Mesendoderm (in vitro differentiated cells): ENCODE measurements around the gene TTC9C.
A peak's percentile ranks its signal among the peaks of the same experiment; 100 is the strongest.
"Not testable (repeated sequence)": the region's sequence is repeated elsewhere in the genome, so short reads cannot be mapped to it uniquely, and the experiment has no call there.

ENCODE experiments used
- DNase-seq: peaks from one replicate; pipeline ENCODE4 v3.0.0; 2013
- H2AK5ac ChIP-seq: 2 replicates; pipeline ENCODE4 v1.6.1; 2013; ENCODE audit warnings: low read length, inconsistent platforms
- H2BK120ac ChIP-seq: 2 replicates; pipeline ENCODE4 v1.6.1; 2013; ENCODE audit warnings: low read depth, mild to moderate bottlenecking, low read length, moderate library complexity, mixed read lengths
- H2BK15ac ChIP-seq: replicated peaks from 2 replicates; pipeline ENCODE4 v1.6.1; 2013; ENCODE audit warnings: low read depth, mild to moderate bottlenecking, moderate library complexity
- H2BK5ac ChIP-seq: 2 replicates; pipeline ENCODE4 v1.6.1; 2013; ENCODE audit warnings: low read length, inconsistent platforms
- H3K18ac ChIP-seq: 2 replicates; pipeline ENCODE4 v1.6.1; 2013; ENCODE audit warnings: mild to moderate bottlenecking, low read length, mixed read lengths
- H3K23ac ChIP-seq: one replicate; pipeline ENCODE4 v1.6.1; 2013; ENCODE audit warnings: low read length
- H3K27ac ChIP-seq: 2 replicates; pipeline ENCODE4 v1.5.1; 2013; ENCODE audit warnings: low read depth, mild to moderate bottlenecking, inconsistent platforms, low read length, moderate library complexity
- H3K27me3 ChIP-seq: 2 replicates; pipeline ENCODE4 v1.6.1; 2013; ENCODE audit warnings: low read length, control low read depth, mild to moderate bottlenecking, inconsistent platforms; ENCODE audit not compliant: insufficient read depth, poor library complexity
- H3K36me3 ChIP-seq: 2 replicates; pipeline ENCODE4 v1.6.1; 2013; ENCODE audit warnings: low read length, inconsistent platforms; ENCODE audit not compliant: control insufficient read depth, insufficient read depth
- H3K4ac ChIP-seq: one replicate; pipeline ENCODE4 v1.6.1; 2013; ENCODE audit warnings: low read depth, mild to moderate bottlenecking, low read length, moderate library complexity
- H3K4me1 ChIP-seq: 2 replicates; pipeline ENCODE4 v1.6.1; 2013; ENCODE audit warnings: low read depth, low read length, inconsistent platforms; ENCODE audit not compliant: control insufficient read depth
- H3K4me2 ChIP-seq: 2 replicates; pipeline ENCODE4 v1.6.1; 2013; ENCODE audit warnings: low read length
- H3K4me3 ChIP-seq: 2 replicates; pipeline ENCODE4 v1.5.1; 2013; ENCODE audit warnings: mild to moderate bottlenecking, low read length
- H3K56ac ChIP-seq: one replicate; pipeline ENCODE4 v1.6.1; 2013; ENCODE audit warnings: low read length
- H3K79me1 ChIP-seq: 2 replicates; pipeline ENCODE4 v1.6.1; 2013; ENCODE audit warnings: low read length, inconsistent platforms
- H3K79me2 ChIP-seq: 2 replicates; pipeline ENCODE4 v1.6.1; 2013; ENCODE audit warnings: mild to moderate bottlenecking, low read length; ENCODE audit not compliant: control insufficient read depth, insufficient read depth
- H3K9ac ChIP-seq: 2 replicates; pipeline ENCODE4 v1.6.1; 2013; ENCODE audit warnings: low read length, inconsistent platforms
- H4K5ac ChIP-seq: one replicate; pipeline ENCODE4 v1.6.1; 2013; ENCODE audit warnings: low read length
- H4K8ac ChIP-seq: one replicate; pipeline ENCODE4 v1.6.1; 2013; ENCODE audit warnings: low read depth, mild to moderate bottlenecking, control low read depth, low read length, moderate library complexity
- WGBS: extraction: QIAGEN DNeasy Blood & Tissue Kit; methylation state at CpG from one replicate; pipeline ENCODE4 v1.1.7; 2013; ENCODE audit warnings: low lambda C conversion rate, missing lambda C conversion rate; ENCODE audit not compliant: insufficient coverage; ENCODE audit errors: extremely low coverage; 5-methylcytosine and 5-hydroxymethylcytosine counted together

Gene TTC9C

DNA sequence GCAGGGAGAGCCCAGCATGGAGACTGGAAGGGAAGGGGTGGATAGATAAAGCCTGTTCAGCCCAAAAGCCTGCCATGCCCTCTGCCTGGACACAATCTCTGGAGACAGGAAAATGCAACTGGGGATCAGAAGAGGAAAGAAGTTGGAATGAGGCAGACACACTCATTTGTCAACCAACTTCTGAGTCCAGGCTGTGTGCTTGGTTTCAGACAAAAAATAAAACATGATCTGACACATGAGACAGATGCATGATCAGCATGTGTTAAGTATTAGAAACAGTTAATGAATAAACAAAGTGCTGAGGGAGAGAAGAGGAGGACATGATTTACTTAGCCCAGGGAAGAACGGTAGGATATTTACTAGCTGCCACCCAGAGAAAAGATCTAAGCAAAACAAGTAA, 39.8 kb upstream of the TTC9C start:
- Histone ChIP-seq H3K4ac (no peak overlapping the region), H3K4me2 (no peak overlapping the region), H2BK5ac (no peak overlapping the region), H3K79me1 (no peaks in the 10 kb centered on the region), H4K8ac (no peak overlapping the region), H3K27me3 (no peaks in the 10 kb centered on the region), H2AK5ac (no peak overlapping the region), H3K27ac (no peak overlapping the region), H4K5ac (no peak overlapping the region), H3K4me3 (no peak overlapping the region), H3K23ac (no peak overlapping the region), H3K56ac (no peak overlapping the region), H3K4me1 (no peaks in the 10 kb centered on the region), H2BK15ac (no peak overlapping the region), H3K79me2 (no peaks in the 10 kb centered on the region), H3K18ac (no peak overlapping the region), H2BK120ac (no peak overlapping the region), H3K36me3 (peaks cover 3% of the 10 kb centered on the region), H3K9ac (no peak overlapping the region)
- DNase-seq, result no peak
- whole genome bisulfite sequencing, result no CpG with 5 or more reads among the region's 1 CpG

DNA sequence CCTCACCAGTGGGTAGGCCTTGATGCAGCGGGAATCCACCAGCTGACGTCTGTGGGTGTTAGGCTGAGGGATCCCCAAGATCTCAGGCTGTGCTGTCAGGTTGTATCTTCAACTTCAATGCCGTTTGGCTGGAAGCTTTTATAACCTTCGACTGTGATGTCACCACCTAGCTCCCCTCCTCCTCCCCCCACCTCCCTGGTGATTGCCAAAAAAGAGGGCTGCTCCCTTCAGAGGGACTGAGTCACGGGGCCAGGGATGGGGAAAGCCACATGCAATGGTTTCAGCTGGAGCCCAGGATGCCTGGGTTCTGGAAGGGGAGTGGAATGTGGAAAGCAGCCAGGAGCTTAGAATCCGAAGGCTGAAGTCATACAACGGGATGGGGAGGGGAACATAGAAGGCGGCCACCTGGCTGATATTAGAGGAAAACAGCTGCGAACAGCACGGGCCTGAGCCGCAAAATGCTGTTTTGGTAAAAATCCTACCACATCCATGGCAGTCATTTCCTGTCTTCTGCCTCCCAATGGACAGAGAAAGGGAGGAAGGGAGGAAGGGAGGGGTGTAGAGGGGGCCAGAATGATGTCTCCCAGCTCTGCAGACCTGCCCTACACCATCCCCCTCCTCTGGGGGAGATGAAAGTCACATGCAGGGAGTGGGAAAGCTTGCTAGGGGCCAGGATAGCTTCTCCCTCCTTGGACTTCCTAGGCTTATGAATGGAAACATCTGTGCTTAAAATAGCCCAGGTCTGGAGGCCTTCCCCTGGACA, 38.7 kb upstream of the TTC9C start, which contains the start of gene LRRN4CL:
Gene LRRN4CL (minus strand): TSS at position 110 of the 763 bp plus-strand sequence. CDS start 1,022 bp downstream, outside the sequence.
- H3K4me3 ChIP-seq, result no peak within 1 kb of the TSS
- no peaks in the 10 kb centered on the region for H3K79me1 ChIP-seq
- H3K27ac ChIP-seq, result no peak within 1 kb of the TSS
- no peak within 1 kb of the TSS for H4K8ac ChIP-seq
- H2BK120ac ChIP-seq, result no peak within 1 kb of the TSS
- H3K4me2 ChIP-seq, result no peak within 1 kb of the TSS
- no peaks in the 10 kb centered on the region for H3K79me2 ChIP-seq
- H3K56ac ChIP-seq, result no peak within 1 kb of the TSS
- no peak within 1 kb of the TSS for H4K5ac ChIP-seq
- no peak within 1 kb of the TSS for H3K9ac ChIP-seq
- no peak within 1 kb of the TSS for H3K18ac ChIP-seq
- H2BK5ac ChIP-seq, result no peak within 1 kb of the TSS
- no peak for DNase-seq
- H3K27me3 ChIP-seq, result no peaks in the 10 kb centered on the region
- H2BK15ac ChIP-seq, result no peak within 1 kb of the TSS
- no peak within 1 kb of the TSS for H2AK5ac ChIP-seq
- no peaks in the 10 kb centered on the region for H3K4me1 ChIP-seq
- no CpG with 5 or more reads among the region's 11 CpGs for WGBS
- H3K4ac ChIP-seq, result no peak within 1 kb of the TSS
- H3K36me3 ChIP-seq, result peaks cover 4% of the 10 kb centered on the region
- H3K23ac ChIP-seq, result no peak within 1 kb of the TSS

- no CpG with 5 or more reads among the region's 4 CpGs for WGBS
- not testable (repeated sequence) for H2BK120ac ChIP-seq, H3K56ac ChIP-seq, H3K4me3 ChIP-seq, H3K27ac ChIP-seq, H3K36me3 ChIP-seq, H3K18ac ChIP-seq, H2BK5ac ChIP-seq, H3K9ac ChIP-seq, H4K5ac ChIP-seq, H2BK15ac ChIP-seq, H3K4ac ChIP-seq, H3K79me2 ChIP-seq, H3K4me2 ChIP-seq, H2AK5ac ChIP-seq, H4K8ac ChIP-seq, H3K4me1 ChIP-seq, H3K23ac ChIP-seq, H3K79me1 ChIP-seq, DNase-seq, H3K27me3 ChIP-seq
These were observed 34.7 kb upstream of the TTC9C start for GRCh38 chr11:62693624-62694023.

DNA sequence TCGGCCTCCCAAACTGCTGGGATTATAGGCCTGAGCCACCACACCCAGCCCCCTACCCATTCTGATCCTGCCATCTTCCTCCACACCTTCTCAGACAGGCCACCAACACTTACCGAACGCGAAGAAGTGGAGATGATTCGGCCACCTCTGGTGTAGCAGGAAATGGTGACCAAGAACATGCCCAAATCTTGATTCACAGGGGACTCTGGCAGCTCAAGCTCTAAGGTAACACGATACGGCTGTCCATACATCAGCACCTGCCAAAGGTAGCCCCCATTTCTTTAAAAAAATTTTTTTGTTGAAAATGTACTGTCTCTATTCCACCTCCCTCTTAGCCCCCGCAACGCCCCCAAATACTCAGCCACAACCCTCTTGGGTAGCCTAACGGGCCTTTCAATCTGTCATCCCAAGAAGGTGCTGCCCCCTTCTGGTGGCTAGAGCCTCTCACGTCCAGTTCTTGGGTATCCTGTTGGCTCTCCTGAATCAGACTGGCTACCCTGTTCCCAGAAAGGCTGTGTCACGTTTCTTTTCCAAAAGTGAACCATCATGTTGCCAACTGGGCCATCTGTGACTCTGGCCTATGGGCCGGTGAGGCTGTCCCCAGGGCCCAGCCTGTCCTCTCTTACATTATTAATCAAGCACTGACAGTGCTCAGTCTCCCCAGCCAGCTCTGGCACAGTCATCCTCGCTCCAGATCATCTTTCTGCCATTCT, 33.7 kb upstream of the TTC9C start:
- H3K36me3 ChIP-seq, result peaks cover 4% of the 10 kb centered on the region
- no peak overlapping the region for H3K23ac ChIP-seq
- H3K79me2 ChIP-seq, result no peaks in the 10 kb centered on the region
- H3K4me2 ChIP-seq, result no peak overlapping the region
- H2BK120ac ChIP-seq, result no peak overlapping the region
- H3K79me1 ChIP-seq, result no peaks in the 10 kb centered on the region
- DNase-seq, result peak; percentile 89
- no peak overlapping the region for H3K9ac ChIP-seq
- no peak overlapping the region for H3K4me3 ChIP-seq
- no peak overlapping the region for H3K56ac ChIP-seq
- WGBS, result no CpG with 5 or more reads among the region's 14 CpGs
- no peak overlapping the region for H3K27ac ChIP-seq
- H3K4ac ChIP-seq, result no peak overlapping the region
- H3K27me3 ChIP-seq, result no peaks in the 10 kb centered on the region
- H4K8ac ChIP-seq, result no peak overlapping the region
- no peak overlapping the region for H3K18ac ChIP-seq
- H2BK5ac ChIP-seq, result no peak overlapping the region
- H3K4me1 ChIP-seq, result no peaks in the 10 kb centered on the region
- no peak overlapping the region for H2BK15ac ChIP-seq
- H4K5ac ChIP-seq, result no peak overlapping the region
- no peak overlapping the region for H2AK5ac ChIP-seq

DNA sequence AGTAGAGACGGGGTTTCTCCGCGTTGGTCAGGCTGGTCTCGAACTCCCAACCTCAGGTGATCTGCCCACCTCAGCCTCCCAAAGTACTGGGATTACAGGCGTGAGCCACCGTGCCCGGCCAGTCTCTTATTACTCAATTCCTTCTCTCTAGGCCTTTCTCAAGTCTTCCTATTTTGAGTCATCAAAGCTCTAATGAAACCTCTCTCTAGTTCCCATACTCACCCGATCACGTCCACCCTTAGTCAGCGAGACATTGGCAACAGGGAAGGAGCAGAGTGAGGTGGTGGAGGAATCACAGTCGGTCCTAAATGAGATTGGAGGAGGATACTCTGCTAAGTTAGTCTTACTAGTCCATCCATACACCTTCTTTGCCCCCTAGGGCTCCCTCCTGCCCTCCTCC, 26.0 kb upstream of the TTC9C start:
- Histone ChIP-seq H3K18ac (no peak overlapping the region), H3K4me2 (no peak overlapping the region), H2BK5ac (no peak overlapping the region), H3K23ac (no peak overlapping the region), H3K4me1 (no peaks in the 10 kb centered on the region), H4K5ac (no peak overlapping the region), H3K4me3 (no peak overlapping the region), H3K79me2 (peaks cover 9% of the 10 kb centered on the region), H3K79me1 (peaks cover 7% of the 10 kb centered on the region), H3K9ac (no peak overlapping the region), H3K56ac (no peak overlapping the region), H3K36me3 (no peaks in the 10 kb centered on the region), H2BK120ac (no peak overlapping the region), H2AK5ac (no peak overlapping the region), H3K27ac (no peak overlapping the region), H2BK15ac (no peak overlapping the region), H4K8ac (no peak overlapping the region), H3K27me3 (no peaks in the 10 kb centered on the region), H3K4ac (no peak overlapping the region)
- DNase-seq, result no peak
- no CpG with 5 or more reads among the region's 11 CpGs for WGBS
